ENCODE measurements around the gene PRICKLE1. TPM values are rescaled to one million over a fixed set of nuclear protein-coding genes. Genes with fewer than 3 reads are reported as not detected.

The PRICKLE1 gene
- total and polyA plus RNA-seq, 7 experiments from 2014 or later, result 0.10 to 1.2 (median 0.34) TPM; not detected in 4

- Histone ChIP-seq H3K4me3 (ENCODE audit: low read length) (no peak overlapping the region), H3K9me3 (ENCODE audit: control insufficient read depth in 2 of 3, low read length in 3 of 3) (no peaks in the 10 kb centered on the region), H3K4me1 (ENCODE audit: control insufficient read depth in 2 of 2, insufficient read depth in 2 of 2, low read length in 2 of 2) (no peaks in the 10 kb centered on the region), H3K36me3 (ENCODE audit: control insufficient read depth in 2 of 3, insufficient read depth in 3 of 3, low read length in 3 of 3) (no peaks in the 10 kb centered on the region), H3K27ac (ENCODE audit: low read depth, low read length) (no peak overlapping the region), H3K27me3 (ENCODE audit: control insufficient read depth in 2 of 2, insufficient read depth in 2 of 2, low read length in 2 of 2) (no peaks in the 10 kb centered on the region)
- H3K27ac Mint-ChIP-seq, result no peak overlapping the region
- intact Hi-C loops (cut with micrococcal nuclease), result no loop called here
- ATAC-seq (no peak), DNase-seq (no peak)
- POLR2A ChIA-PET, result no interaction called here
- H3K27me3 Mint-ChIP-seq, result peaks cover 8 to 32% (median 14%) of the 10 kb centered on the region in 5 donors
- H3K4me1 Mint-ChIP-seq, result no peaks in the 10 kb centered on the region
- no peak overlapping the region for H3K4me3 Mint-ChIP-seq
- no peaks in the 10 kb centered on the region for H3K9me3 Mint-ChIP-seq
- CTCF ChIA-PET, result no interaction called here
- H3K36me3 Mint-ChIP-seq, result no peaks in the 10 kb centered on the region
These were observed 25.0 kb downstream of the PRICKLE1 start for GRCh38 chr12:42564556-42564955.

GRCh38 chr12:42560977-42561376, 28.6 kb downstream of the PRICKLE1 start:
- CTCF ChIA-PET, result no interaction called here
- ATAC-seq, result no peak

GRCh38 chr12:42557586-42558172, 31.9 kb downstream of the PRICKLE1 start:
- ChIA-PET POLR2A (no interaction called here), CTCF (no interaction called here)
- H3K27ac Mint-ChIP-seq, result no peak overlapping the region
- no peak overlapping the region for H3K4me3 Mint-ChIP-seq
- H3K4me1 Mint-ChIP-seq, result no peaks in the 10 kb centered on the region
- Histone ChIP-seq H3K27me3 (ENCODE audit: control insufficient read depth in 2 of 2, insufficient read depth in 2 of 2, low read length in 2 of 2) (no peaks in the 10 kb centered on the region), H3K4me1 (ENCODE audit: control insufficient read depth in 2 of 2, insufficient read depth in 2 of 2, low read length in 2 of 2) (no peaks in the 10 kb centered on the region), H3K27ac (ENCODE audit: low read depth, low read length) (no peak overlapping the region), H3K9me3 (ENCODE audit: control insufficient read depth in 2 of 3, low read length in 3 of 3) (no peaks in the 10 kb centered on the region), H3K36me3 (ENCODE audit: control insufficient read depth in 2 of 3, insufficient read depth in 3 of 3, low read length in 3 of 3) (no peaks in the 10 kb centered on the region), H3K4me3 (ENCODE audit: low read length) (no peak overlapping the region)
- peaks cover 4 to 23% (median 14%) of the 10 kb centered on the region in 5 donors for H3K27me3 Mint-ChIP-seq
- no peaks in the 10 kb centered on the region for H3K36me3 Mint-ChIP-seq
- peaks cover 0 to 2% (median 0%) of the 10 kb centered on the region in 11 donors for H3K9me3 Mint-ChIP-seq
- DNase-seq, result no peak
- no peak for ATAC-seq
- intact Hi-C loops (cut with micrococcal nuclease), result no loop called here

More at GRCh38 chr12:42560977-42561376, 28.6 kb downstream of the PRICKLE1 start:
- no peak overlapping the region for H3K4me3 ChIP-seq (ENCODE audit: low read length)
- H3K9me3 ChIP-seq (ENCODE audit: control insufficient read depth in 2 of 3, low read length in 3 of 3), result no peaks in the 10 kb centered on the region
- POLR2A ChIA-PET, result no interaction called here
- no peaks in the 10 kb centered on the region for H3K4me1 ChIP-seq (ENCODE audit: control insufficient read depth in 2 of 2, insufficient read depth in 2 of 2, low read length in 2 of 2)
- no peaks in the 10 kb centered on the region for H3K27me3 ChIP-seq (ENCODE audit: control insufficient read depth in 2 of 2, insufficient read depth in 2 of 2, low read length in 2 of 2)
- intact Hi-C loops (cut with micrococcal nuclease), result no loop called here
- no peak overlapping the region for H3K4me3 Mint-ChIP-seq
- no peak for DNase-seq
- H3K27ac ChIP-seq (ENCODE audit: low read depth, low read length), result no peak overlapping the region
- H3K27ac Mint-ChIP-seq, result no peak overlapping the region
- no peaks in the 10 kb centered on the region for H3K36me3 Mint-ChIP-seq
- no peaks in the 10 kb centered on the region for H3K4me1 Mint-ChIP-seq
- no peaks in the 10 kb centered on the region for H3K36me3 ChIP-seq (ENCODE audit: control insufficient read depth in 2 of 3, insufficient read depth in 3 of 3, low read length in 3 of 3)
- H3K9me3 Mint-ChIP-seq, result peaks cover 0 to 2% (median 0%) of the 10 kb centered on the region in 11 donors
- peaks cover 9 to 37% (median 12%) of the 10 kb centered on the region in 5 donors for H3K27me3 Mint-ChIP-seq

GRCh38 chr12:42556917-42557316, 32.6 kb downstream of the PRICKLE1 start:
- Mint-ChIP-seq H3K4me3 (no peak overlapping the region), H3K27ac (no peak overlapping the region), H3K4me1 (no peaks in the 10 kb centered on the region), H3K27me3 (peaks cover 5 to 16% (median 11%) of the 10 kb centered on the region in 5 donors), H3K9me3 (peaks cover 0 to 2% (median 0%) of the 10 kb centered on the region in 11 donors), H3K36me3 (no peaks in the 10 kb centered on the region)
- no peak for ATAC-seq
- H3K27ac ChIP-seq (ENCODE audit: low read depth, low read length), result no peak overlapping the region
- no peak overlapping the region for H3K4me3 ChIP-seq (ENCODE audit: low read length)
- H3K4me1 ChIP-seq (ENCODE audit: control insufficient read depth in 2 of 2, insufficient read depth in 2 of 2, low read length in 2 of 2), result no peaks in the 10 kb centered on the region
- intact Hi-C loops (cut with micrococcal nuclease), result no loop called here
- H3K36me3 ChIP-seq (ENCODE audit: control insufficient read depth in 2 of 3, insufficient read depth in 3 of 3, low read length in 3 of 3), result no peaks in the 10 kb centered on the region
- ChIA-PET CTCF (no interaction called here), POLR2A (no interaction called here)
- no peaks in the 10 kb centered on the region for H3K27me3 ChIP-seq (ENCODE audit: control insufficient read depth in 2 of 2, insufficient read depth in 2 of 2, low read length in 2 of 2)
- DNase-seq, result no peak
- no peaks in the 10 kb centered on the region for H3K9me3 ChIP-seq (ENCODE audit: control insufficient read depth in 2 of 3, low read length in 3 of 3)

- Histone ChIP-seq H3K4me3 (ENCODE audit: low read length) (no peak overlapping the region), H3K4me1 (ENCODE audit: control insufficient read depth in 2 of 2, insufficient read depth in 2 of 2, low read length in 2 of 2) (no peaks in the 10 kb centered on the region), H3K9me3 (ENCODE audit: control insufficient read depth in 2 of 3, low read length in 3 of 3) (no peaks in the 10 kb centered on the region), H3K27me3 (ENCODE audit: control insufficient read depth in 2 of 2, insufficient read depth in 2 of 2, low read length in 2 of 2) (no peaks in the 10 kb centered on the region), H3K36me3 (ENCODE audit: control insufficient read depth in 2 of 3, insufficient read depth in 3 of 3, low read length in 3 of 3) (no peaks in the 10 kb centered on the region), H3K27ac (ENCODE audit: low read depth, low read length) (no peak overlapping the region)
- H3K36me3 Mint-ChIP-seq, result no peaks in the 10 kb centered on the region
- no peak overlapping the region for H3K27ac Mint-ChIP-seq
- H3K27me3 Mint-ChIP-seq, result peaks cover 4 to 35% (median 14%) of the 10 kb centered on the region in 5 donors
- no peak for DNase-seq
- peaks cover 0 to 2% (median 0%) of the 10 kb centered on the region in 11 donors for H3K9me3 Mint-ChIP-seq
- H3K4me1 Mint-ChIP-seq, result no peaks in the 10 kb centered on the region
- no peak for ATAC-seq
- CTCF ChIA-PET, result no interaction called here
- intact Hi-C loops (cut with micrococcal nuclease), result no loop called here
- POLR2A ChIA-PET, result no interaction called here
- H3K4me3 Mint-ChIP-seq, result no peak overlapping the region
These were observed 36.7 kb downstream of the PRICKLE1 start for GRCh38 chr12:42552822-42553221.

- CTCF ChIA-PET, result no interaction called here
- H3K27me3 ChIP-seq (ENCODE audit: control insufficient read depth in 2 of 2, insufficient read depth in 2 of 2, low read length in 2 of 2), result no peaks in the 10 kb centered on the region
These were observed 38.7 kb downstream of the PRICKLE1 start for GRCh38 chr12:42550800-42551199.

GRCh38 chr12:42546709-42547108, 42.8 kb downstream of the PRICKLE1 start:
- no peak overlapping the region for H3K4me3 Mint-ChIP-seq
- no peaks in the 10 kb centered on the region for H3K9me3 Mint-ChIP-seq
- intact Hi-C loops (cut with micrococcal nuclease), result no loop called here
- ChIA-PET CTCF (no interaction called here), POLR2A (no interaction called here)
- H3K4me3 ChIP-seq (ENCODE audit: low read length), result no peak overlapping the region
- no peaks in the 10 kb centered on the region for H3K27me3 ChIP-seq (ENCODE audit: control insufficient read depth in 2 of 2, insufficient read depth in 2 of 2, low read length in 2 of 2)
- ATAC-seq, result no peak
- H3K36me3 ChIP-seq (ENCODE audit: control insufficient read depth in 2 of 3, insufficient read depth in 3 of 3, low read length in 3 of 3), result no peaks in the 10 kb centered on the region
- no peaks in the 10 kb centered on the region for H3K4me1 ChIP-seq (ENCODE audit: control insufficient read depth in 2 of 2, insufficient read depth in 2 of 2, low read length in 2 of 2)
- H3K27ac Mint-ChIP-seq, result no peak overlapping the region
- DNase-seq, result no peak
- H3K4me1 Mint-ChIP-seq, result no peaks in the 10 kb centered on the region
- H3K27ac ChIP-seq (ENCODE audit: low read depth, low read length), result no peak overlapping the region
- H3K36me3 Mint-ChIP-seq, result no peaks in the 10 kb centered on the region
- no peaks in the 10 kb centered on the region for H3K9me3 ChIP-seq (ENCODE audit: control insufficient read depth in 2 of 3, low read length in 3 of 3)
- peaks cover 9 to 37% (median 12%) of the 10 kb centered on the region in 5 donors for H3K27me3 Mint-ChIP-seq

More at GRCh38 chr12:42550800-42551199, 38.7 kb downstream of the PRICKLE1 start:
- no peak for ATAC-seq
- Histone ChIP-seq H3K27ac (ENCODE audit: low read depth, low read length) (no peak overlapping the region), H3K4me1 (ENCODE audit: control insufficient read depth in 2 of 2, insufficient read depth in 2 of 2, low read length in 2 of 2) (no peaks in the 10 kb centered on the region), H3K9me3 (ENCODE audit: control insufficient read depth in 2 of 3, low read length in 3 of 3) (no peaks in the 10 kb centered on the region), H3K4me3 (ENCODE audit: low read length) (no peak overlapping the region), H3K36me3 (ENCODE audit: control insufficient read depth in 2 of 3, insufficient read depth in 3 of 3, low read length in 3 of 3) (no peaks in the 10 kb centered on the region)
- Mint-ChIP-seq H3K4me1 (no peaks in the 10 kb centered on the region), H3K9me3 (no peaks in the 10 kb centered on the region), H3K27ac (no peak overlapping the region), H3K4me3 (no peak overlapping the region), H3K36me3 (no peaks in the 10 kb centered on the region), H3K27me3 (peaks cover 4 to 31% (median 11%) of the 10 kb centered on the region in 5 donors)
- POLR2A ChIA-PET, result no interaction called here
- DNase-seq, result no peak
- intact Hi-C loops (cut with micrococcal nuclease), result no loop called here

All from naive thymus-derived CD4-positive, alpha-beta T cell (primary cell).